GM03348 (cell line): Measurements from ENCODE around the gene TCOF1.

ENCODE experiments used
- DNase-seq: peaks from one replicate; pipeline ENCODE4 v3.0.0; 2012; ENCODE audit warnings: low spot score

Gene TCOF1

GRCh38 chr5:150323092-150323491 is 34.4 kb upstream of the TCOF1 start:
- no peak for DNase-seq

GRCh38 chr5:150323819-150324218 is 33.7 kb upstream of the TCOF1 start:
- DNase-seq: no peak

GRCh38 chr5:150325426-150325825 is 32.1 kb upstream of the TCOF1 start:
- no peak for DNase-seq

GRCh38 chr5:150326707-150327106 is 30.8 kb upstream of the TCOF1 start:
- no peak for DNase-seq

- DNase-seq: no peak
Observed at GRCh38 chr5:150327139-150327538, 30.4 kb upstream of the TCOF1 start.

- DNase-seq: no peak
Observed at GRCh38 chr5:150328515-150328914, 29.0 kb upstream of the TCOF1 start.

- DNase-seq: no peak
Observed at GRCh38 chr5:150329038-150329437, 28.5 kb upstream of the TCOF1 start.

GRCh38 chr5:150329881-150330876 is 27.3 kb upstream of the TCOF1 start:
- peak; percentile 27 for DNase-seq

GRCh38 chr5:150333400-150333799 is 24.1 kb upstream of the TCOF1 start:
- no peak for DNase-seq

GRCh38 chr5:150335778-150336177 is 21.7 kb upstream of the TCOF1 start:
- no peak for DNase-seq

- no peak for DNase-seq
Observed at GRCh38 chr5:150338546-150338945, 19.0 kb upstream of the TCOF1 start.

GRCh38 chr5:150339165-150339564 is 18.3 kb upstream of the TCOF1 start:
- no peak for DNase-seq

GRCh38 chr5:150339841-150340240 is 17.7 kb upstream of the TCOF1 start:
- DNase-seq: no peak

- DNase-seq: no peak
Observed at GRCh38 chr5:150340614-150341255, 16.8 kb upstream of the TCOF1 start.

- DNase-seq: no peak
Observed at GRCh38 chr5:150341331-150341730, 16.2 kb upstream of the TCOF1 start.

GRCh38 chr5:150341989-150342388 is 15.5 kb upstream of the TCOF1 start:
- no peak for DNase-seq

- DNase-seq: no peak
Observed at GRCh38 chr5:150342583-150342982, 14.9 kb upstream of the TCOF1 start.

- DNase-seq: no peak
Observed at GRCh38 chr5:150343994-150344631, 13.4 kb upstream of the TCOF1 start.

GRCh38 chr5:150345716-150346115 is 11.8 kb upstream of the TCOF1 start:
- DNase-seq: no peak

- no peak for DNase-seq
Observed at GRCh38 chr5:150346592-150346991, 10.9 kb upstream of the TCOF1 start.

- no peak for DNase-seq
Observed at GRCh38 chr5:150347003-150347402, 10.5 kb upstream of the TCOF1 start.

GRCh38 chr5:150347451-150347850 is 10.0 kb upstream of the TCOF1 start:
- no peak for DNase-seq
